IMR-90 (cell line): ENCODE results near the gene ZNF609. TPM values are rescaled to one million over a fixed set of nuclear protein-coding genes. Genes with fewer than 3 reads are reported as not detected.

Experiments
- ATAC-seq: fragments of 200-7000 bp; cut with Tn5 transposase; 2 replicates; pipeline ENCODE4 v1.9.1; 2020; ENCODE audit warnings: low read depth, mild to moderate bottlenecking, moderate library complexity
- BruUV-seq: library from RNA; stranded (reverse); fragments of 400-500 nt; replicated peaks from 2 replicates; lab custom pipeline; 2021; lab: Mats Ljungman, UMichigan
- CTCF ChIA-PET: fragments of 300-600 bp; formaldehyde crosslinking; extraction: SDS; loops from one replicate; lab custom pipeline; 2021; ENCODE audit warnings: antibody characterized with exemption; lab: Yijun Ruan, JAX
- POLR2A ChIA-PET: fragments of 300-600 bp; sonication (Branson Sonifier 250); formaldehyde crosslinking; loops from one replicate; lab custom pipeline; 2022; ENCODE audit warnings: antibody characterized with exemption; ENCODE audit not compliant: unreplicated experiment; lab: Charles Lee
- DNase-seq: peaks from one replicate; pipeline ENCODE4 v3.0.0; 2013
- H2AFZ ChIP-seq: replicated peaks from 2 replicates; pipeline ENCODE3; 2013; ENCODE audit warnings: low read length, mild to moderate bottlenecking; ENCODE audit not compliant: poor library complexity
- H2AK5ac ChIP-seq: 2 replicates; pipeline ENCODE4 v1.6.1; 2013; ENCODE audit warnings: low read depth, low read length, inconsistent platforms
- H2AK9ac ChIP-seq: replicated peaks from 2 replicates; pipeline ENCODE3; 2013; ENCODE audit warnings: mild to moderate bottlenecking, low read depth, low read length, moderate library complexity; ENCODE audit not compliant: poor library complexity
- H2BK120ac ChIP-seq: 2 replicates; pipeline ENCODE4 v1.6.1; 2013; ENCODE audit warnings: low read depth, low read length, inconsistent platforms
- H2BK15ac ChIP-seq: 3 replicates; pipeline ENCODE4 v1.6.1; 2013; ENCODE audit warnings: low read depth, low read length, inconsistent platforms
- H2BK20ac ChIP-seq: 2 replicates; pipeline ENCODE4 v1.6.1; 2013; ENCODE audit warnings: low read depth, mild to moderate bottlenecking, inconsistent platforms, low read length, moderate library complexity
- H2BK5ac ChIP-seq: 2 replicates; pipeline ENCODE4 v1.6.1; 2013; ENCODE audit warnings: mild to moderate bottlenecking, low read depth, low read length, inconsistent platforms; ENCODE audit not compliant: poor library complexity, severe bottlenecking
- H3K14ac ChIP-seq: replicated peaks from 2 replicates; pipeline ENCODE4 v1.6.1; 2013; ENCODE audit warnings: low read depth, low read length, inconsistent platforms
- H3K18ac ChIP-seq: 2 replicates; pipeline ENCODE4 v1.6.1; 2013; ENCODE audit warnings: low read depth, low read length, control low read depth
- H3K23ac ChIP-seq: 2 replicates; pipeline ENCODE4 v1.6.1; 2013; ENCODE audit warnings: low read depth, low read length, inconsistent platforms
- H3K27ac ChIP-seq: 2 replicates; pipeline ENCODE4 v1.5.1; 2013; ENCODE audit warnings: mild to moderate bottlenecking, control low read depth, low read length; ENCODE audit not compliant: insufficient read depth
- H3K27me3 ChIP-seq: 2 replicates; pipeline ENCODE4 v1.6.1; 2013; ENCODE audit warnings: low read length; ENCODE audit not compliant: control insufficient read depth, insufficient read depth
- H3K36me3 ChIP-seq: 2 replicates; pipeline ENCODE4 v1.6.1; 2013; ENCODE audit warnings: low read length, mixed read lengths; ENCODE audit not compliant: control insufficient read depth, insufficient read depth
- H3K4ac ChIP-seq: 2 replicates; pipeline ENCODE4 v1.6.1; 2013; ENCODE audit warnings: low read depth, low read length, inconsistent platforms
- H3K4me1 ChIP-seq: 2 replicates; pipeline ENCODE4 v1.6.1; 2013; ENCODE audit warnings: low read length, mixed read lengths; ENCODE audit not compliant: control insufficient read depth, insufficient read depth
- H3K4me2 ChIP-seq: 2 replicates; pipeline ENCODE4 v1.6.1; 2013; ENCODE audit warnings: low read depth, mild to moderate bottlenecking, control low read depth, low read length, moderate library complexity
- H3K4me3 ChIP-seq: 2 replicates; pipeline ENCODE4 v1.5.1; 2013; ENCODE audit warnings: low read depth, mild to moderate bottlenecking, control low read depth, low read length, moderate library complexity; ENCODE audit not compliant: insufficient read depth
- H3K56ac ChIP-seq: 2 replicates; pipeline ENCODE4 v1.6.1; 2013; ENCODE audit warnings: low read length, inconsistent platforms; ENCODE audit not compliant: insufficient read depth; ENCODE audit errors: extremely low read depth
- H3K79me1 ChIP-seq, 2 experiments: 2 replicates each; pipeline ENCODE4 v1.6.1; 2013; ENCODE audit warnings: low read length in 2 of 2, inconsistent platforms in 1 of 2, low read depth in 1 of 2
- H3K9ac ChIP-seq: 2 replicates; pipeline ENCODE4 v1.6.1; 2013; ENCODE audit warnings: low read depth, low read length, control low read depth
- H3K9me1 ChIP-seq: 2 replicates; pipeline ENCODE4 v1.6.1; 2013; ENCODE audit warnings: low read length, inconsistent platforms; ENCODE audit not compliant: insufficient read depth
- H3K9me3 ChIP-seq: 2 replicates; pipeline ENCODE4 v1.6.1; 2013; ENCODE audit warnings: low read length; ENCODE audit not compliant: control insufficient read depth, insufficient read depth
- H4K20me1 ChIP-seq: 2 replicates; pipeline ENCODE4 v1.6.1; 2013; ENCODE audit warnings: low read length, inconsistent platforms; ENCODE audit not compliant: insufficient read depth
- H4K5ac ChIP-seq: 2 replicates; pipeline ENCODE4 v1.6.1; 2013; ENCODE audit warnings: mild to moderate bottlenecking, low read depth, low read length, control low read depth
- H4K8ac ChIP-seq, 2 experiments: 2 replicates each; pipeline ENCODE4 v1.6.1; 2013; ENCODE audit warnings: low read depth in 2 of 2, low read length in 2 of 2, control low read depth in 1 of 2, inconsistent platforms in 1 of 2
- H4K91ac ChIP-seq: 2 replicates; pipeline ENCODE4 v1.6.1; 2013; ENCODE audit warnings: low read depth, low read length, inconsistent platforms; ENCODE audit not compliant: insufficient read depth
- BHLHE40 ChIP-seq: fragments of 150-350 bp; IDR thresholded peaks from 2 replicates; pipeline ENCODE4 v1.6.1; 2016; ENCODE audit warnings: mild to moderate bottlenecking, low read depth, low read length
- ELK1 ChIP-seq: fragments of 150-350 bp; IDR thresholded peaks from 2 replicates; pipeline ENCODE4 v1.6.1; 2016; ENCODE audit warnings: low read depth, mild to moderate bottlenecking, low read length, moderate library complexity, borderline replicate concordance
- MXI1 ChIP-seq: IDR thresholded peaks from 2 replicates; pipeline ENCODE4 v1.6.1; 2012; ENCODE audit warnings: low read depth, mild to moderate bottlenecking, low read length, moderate library complexity, borderline replicate concordance
- RAD21 ChIP-seq: IDR thresholded peaks from 2 replicates; pipeline ENCODE4 v1.6.1; 2012; ENCODE audit warnings: low read length, improper control_type of control experiment
- WGBS, 2 experiments: methylation state at CpG; one replicate each; pipeline versions ENCODE4 v1.1.5 to v1.1.7; 2013; ENCODE audit warnings: missing lambda C conversion rate in 2 of 2; ENCODE audit not compliant: insufficient read length in 1 of 2; ENCODE audit errors: extremely low coverage in 2 of 2; 5-methylcytosine and 5-hydroxymethylcytosine counted together
- dilution Hi-C: fragments of 300-500 bp; cut with HindIII; formaldehyde crosslinking; loops from one replicate; pipeline ENCODE4 v1.14.3; 2018; ENCODE audit warnings: low sequenced_read_pairs; ENCODE audit not compliant: unreplicated experiment
- in situ Hi-C: fragments of 300-500 bp; cut with MboI; formaldehyde crosslinking; loops from 3 replicates; pipeline ENCODE4 v1.14.3; 2019; ENCODE audit warnings: low sequenced_read_pairs, inconsistent platforms, mixed read lengths
- intact Hi-C: fragments of 100-400 bp; cut with micrococcal nuclease; formaldehyde crosslinking; loops from 2 replicates; pipeline ENCODE4 v1.10.0; 2022
- polyA plus RNA-seq, 3 experiments: library from polyadenylated mRNA; depleted of rRNA; stranded (reverse); fragments of >200 nt; gene quantifications; 2 replicates each; pipeline ENCODE4 v1.2.3, GENCODE V29; 2012; ENCODE audit warnings: low replicate concordance in 1 of 3
- total RNA-seq: library from RNA; depleted of rRNA; stranded (reverse); fragments of >200 nt; gene quantifications from 2 replicates; pipeline ENCODE4 v1.2.3, GENCODE V29; 2012

ZNF609 gene
- total and polyA plus RNA-seq, 2 of the 4 experiments (the other 2 are of a cell fraction): 10.4 to 12.5 TPM

GRCh38 chr15:64452988-64453688 lies 7.2 kb upstream of the ZNF609 start:
- BruUV-seq: no TSS peak
- Histone ChIP-seq H2AK9ac (no peak overlapping the region), H3K56ac (no peak overlapping the region), H2BK5ac (no peak overlapping the region), H3K9ac (no peak overlapping the region), H2BK120ac (no peak overlapping the region), H3K27ac (no peak overlapping the region), H4K8ac (no peak overlapping the region), H3K4me3 (no peak overlapping the region), H3K9me3 (no peaks in the 10 kb centered on the region), H2BK15ac (no peak overlapping the region), H3K14ac (no peak overlapping the region), H3K79me1 (peaks cover 4 to 13% of the 10 kb centered on the region in 2 experiments; a peak in 3 of 4 replicates), H3K9me1 (no peaks in the 10 kb centered on the region; the same call in 1 of the 2 replicates), H3K36me3 (peaks cover 9% of the 10 kb centered on the region), H3K4ac (no peak overlapping the region), H3K23ac (no peak overlapping the region), H2AFZ (no peak overlapping the region), H3K4me1 (peaks cover 14% of the 10 kb centered on the region), H4K20me1 (no peaks in the 10 kb centered on the region), H4K91ac (no peak overlapping the region), H3K18ac (no peak overlapping the region), H2BK20ac (no peak overlapping the region), H3K27me3 (no peaks in the 10 kb centered on the region), H3K4me2 (no peak overlapping the region), H2AK5ac (no peak overlapping the region; the same call in 1 of the 2 replicates), H4K5ac (no peak overlapping the region)
- no peak for TF ChIP-seq MXI1
- no peak for TF ChIP-seq RAD21
- TF ChIP-seq ELK1: no peak
- no peak for TF ChIP-seq BHLHE40
- CTCF ChIA-PET: interaction anchor here (0.6 kb wide), 1 partner anchor 24 kb away, joined by 13 read pairs; no protein-coding TSS in a partner anchor
- POLR2A ChIA-PET: no interaction called here
- DNase-seq (peak; percentile 33), ATAC-seq (no peak)
- intact Hi-C loops: no loop called here
- in situ Hi-C loops: no loop called here
- 60% methylated on average over 1 of the region's 6 CpGs; no CpG with 5 or more reads in 1 of the 2 experiments for WGBS, 2 experiments
- dilution Hi-C loops: no loop called here
